Urinary bladder (tissue), 4 donors: ENCODE measurements around the gene LSP1. TPM values are rescaled to one million over a fixed set of nuclear protein-coding genes. Genes with fewer than 3 reads are reported as not detected.

ENCODE experiments used
- DNase-seq: peaks from one replicate; pipeline ENCODE4 v3.0.0-alpha.2; 2015; ENCODE audit errors: extremely low spot score
- H3K27ac ChIP-seq: one replicate; pipeline ENCODE4 v1.5.1; 2013; ENCODE audit warnings: low read depth, mild to moderate bottlenecking, moderate library complexity
- H3K36me3 ChIP-seq: one replicate; pipeline ENCODE4 v1.6.1; 2013; ENCODE audit warnings: mild to moderate bottlenecking, moderate library complexity; ENCODE audit not compliant: insufficient read depth
- H3K4me1 ChIP-seq: one replicate; pipeline ENCODE4 v1.6.1; 2013; ENCODE audit warnings: mild to moderate bottlenecking, moderate library complexity; ENCODE audit not compliant: insufficient read depth
- H3K4me3 ChIP-seq: one replicate; pipeline ENCODE4 v1.5.1; 2013; ENCODE audit warnings: low read depth, low read length
- WGBS: extraction: QIAGEN DNeasy Blood & Tissue Kit; methylation state at CpG from one replicate; pipeline ENCODE4 v1.1.7; 2013; 5-methylcytosine and 5-hydroxymethylcytosine counted together
- polyA plus RNA-seq: library from polyadenylated mRNA; stranded (reverse); fragments of 200-250 nt; gene quantifications from one replicate; pipeline ENCODE4 v1.2.3, GENCODE V29; 2013
- total RNA-seq: library from RNA; depleted of rRNA; stranded (reverse); fragments of >200 nt; gene quantifications from one replicate; pipeline ENCODE4 v1.2.3, GENCODE V29; 2014
- donor health status: healthy with polysubstance abuse.
- donor health status: healthy.

Gene LSP1
- total and polyA plus RNA-seq, 2 donors: 50.7 to 160 TPM

- no peak for DNase-seq
- Histone ChIP-seq H3K27ac (no peak overlapping the region), H3K36me3 (no peaks in the 10 kb centered on the region), H3K4me3 (no peak overlapping the region), H3K4me1 (no peaks in the 10 kb centered on the region)
- 89% methylated on average over 12 of the region's 12 CpGs for WGBS
Observed at GRCh38 chr11:1828542-1828941, 24.3 kb upstream of the LSP1 start.

DNA sequence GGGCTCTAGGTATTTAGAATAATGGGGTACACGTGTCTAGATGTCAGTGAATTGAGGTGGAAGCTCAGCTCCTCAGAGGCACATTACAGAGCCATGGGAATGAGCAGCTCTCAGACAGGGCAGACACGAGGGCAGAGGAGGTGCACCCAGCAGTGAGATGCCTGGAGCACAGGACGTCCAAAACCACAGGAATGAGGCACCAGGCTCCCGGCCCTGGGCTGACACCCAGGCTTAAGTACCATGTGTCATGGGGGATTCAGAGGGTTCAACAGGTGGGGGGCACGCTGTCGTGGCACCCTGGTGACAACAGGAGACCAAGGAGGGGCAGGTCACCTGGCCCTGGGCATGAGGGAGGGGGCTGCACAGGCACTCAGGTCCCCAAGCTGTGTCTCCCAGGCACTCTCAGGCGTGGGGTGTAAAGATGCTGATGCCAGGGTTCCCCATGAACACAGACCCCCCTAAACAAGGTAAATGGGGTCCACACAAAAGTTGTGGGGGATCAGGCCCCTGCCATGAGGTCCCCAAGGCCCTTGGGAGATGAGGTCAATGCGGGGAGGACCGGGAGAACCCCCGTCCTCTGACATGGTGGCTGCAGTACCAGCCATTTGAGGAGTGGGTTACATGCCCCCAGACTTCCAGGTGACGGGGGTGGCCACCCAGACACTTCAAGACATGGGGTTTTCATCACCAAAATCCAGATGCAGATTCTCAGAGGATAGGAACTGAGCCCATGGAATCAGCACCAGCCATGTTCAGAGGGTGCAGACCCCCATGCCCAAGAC is 23.7 kb upstream of the LSP1 start:
- no peak for DNase-seq
- Histone ChIP-seq H3K36me3 (no peaks in the 10 kb centered on the region), H3K4me1 (no peaks in the 10 kb centered on the region), H3K27ac (no peak overlapping the region), H3K4me3 (no peak overlapping the region)
- 80% methylated on average over 11 of the region's 11 CpGs for WGBS

- no peak for DNase-seq
- no peak overlapping the region for H3K27ac ChIP-seq
- 63% methylated on average over 6 of the region's 6 CpGs for WGBS
- no peaks in the 10 kb centered on the region for H3K4me1 ChIP-seq
- H3K4me3 ChIP-seq: no peak overlapping the region
- no peaks in the 10 kb centered on the region for H3K36me3 ChIP-seq
Observed at GRCh38 chr11:1830004-1830321, 22.9 kb upstream of the LSP1 start.

DNA sequence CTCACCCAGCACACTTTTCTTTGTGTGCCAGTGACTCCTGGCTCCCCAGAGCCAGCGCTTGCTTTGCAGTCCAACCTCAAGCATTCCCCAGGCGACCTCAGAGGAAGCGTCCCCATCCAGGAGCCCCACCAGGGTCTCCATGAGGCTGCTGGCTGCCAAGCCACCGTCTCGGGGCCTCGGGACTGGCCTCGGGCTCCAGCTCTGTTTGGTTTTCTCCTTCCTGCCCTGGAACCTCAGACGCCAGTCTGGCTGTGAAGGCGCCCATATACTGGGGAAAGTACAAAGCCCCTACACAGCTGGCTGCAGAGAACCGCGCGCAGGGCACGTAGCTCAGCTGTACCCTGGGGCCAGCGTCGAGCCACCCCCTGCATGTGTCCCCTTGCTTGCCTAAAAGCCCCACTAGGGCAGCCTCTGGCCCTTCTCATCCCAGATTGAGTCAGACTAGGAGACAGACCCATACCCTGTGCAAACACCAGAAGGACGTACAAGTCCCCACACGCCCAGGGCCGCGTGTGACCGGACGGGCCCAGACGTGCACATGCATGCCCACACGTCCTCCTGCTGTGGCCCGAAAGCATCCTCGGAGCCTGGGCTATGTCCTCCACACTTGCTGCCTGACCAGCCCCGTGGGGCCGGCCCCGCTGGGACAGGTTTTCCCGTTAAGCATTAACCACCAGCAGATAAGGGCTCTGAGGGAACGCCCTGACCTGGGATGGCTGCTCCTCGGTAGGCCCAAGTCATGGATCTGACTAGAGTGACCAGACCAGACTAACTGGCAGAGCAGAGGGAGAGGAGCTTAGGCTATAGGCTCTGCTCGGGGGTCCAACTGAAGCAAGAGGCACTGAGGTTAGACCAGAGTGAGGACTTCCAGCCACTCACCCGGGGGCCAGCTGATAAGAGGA is 22.3 kb upstream of the LSP1 start:
- no peak overlapping the region for H3K4me3 ChIP-seq
- no peaks in the 10 kb centered on the region for H3K36me3 ChIP-seq
- 68% methylated on average over 33 of the region's 33 CpGs for WGBS
- H3K4me1 ChIP-seq: no peaks in the 10 kb centered on the region
- peak; percentile 74 for DNase-seq
- H3K27ac ChIP-seq: peak overlapping the region; percentile 64

- no peak for DNase-seq
- H3K4me1 ChIP-seq: no peaks in the 10 kb centered on the region
Observed at GRCh38 chr11:1831338-1832210, 21.3 kb upstream of the LSP1 start.

GRCh38 chr11:1832211-1832919 is 20.5 kb upstream of the LSP1 start:
- 15% methylated on average over 40 of the region's 40 CpGs for WGBS
- H3K27ac ChIP-seq: peak overlapping the region; percentile 34
- H3K36me3 ChIP-seq: no peaks in the 10 kb centered on the region
- H3K4me1 ChIP-seq: no peaks in the 10 kb centered on the region
- no peak for DNase-seq
- no peak overlapping the region for H3K4me3 ChIP-seq

More at GRCh38 chr11:1831338-1832210, 21.3 kb upstream of the LSP1 start:
- Histone ChIP-seq H3K4me3 (no peak overlapping the region), H3K27ac (peak overlapping the region; percentile 34), H3K36me3 (no peaks in the 10 kb centered on the region)
- WGBS: 72% methylated on average over 26 of the region's 26 CpGs

- WGBS: 50% methylated on average over 17 of the region's 17 CpGs
- H3K4me3 ChIP-seq: no peak overlapping the region
- H3K4me1 ChIP-seq: no peaks in the 10 kb centered on the region
- H3K27ac ChIP-seq: no peak overlapping the region
- DNase-seq: no peak
- H3K36me3 ChIP-seq: no peaks in the 10 kb centered on the region
Observed at GRCh38 chr11:1832920-1833295, 20.0 kb upstream of the LSP1 start.

DNA sequence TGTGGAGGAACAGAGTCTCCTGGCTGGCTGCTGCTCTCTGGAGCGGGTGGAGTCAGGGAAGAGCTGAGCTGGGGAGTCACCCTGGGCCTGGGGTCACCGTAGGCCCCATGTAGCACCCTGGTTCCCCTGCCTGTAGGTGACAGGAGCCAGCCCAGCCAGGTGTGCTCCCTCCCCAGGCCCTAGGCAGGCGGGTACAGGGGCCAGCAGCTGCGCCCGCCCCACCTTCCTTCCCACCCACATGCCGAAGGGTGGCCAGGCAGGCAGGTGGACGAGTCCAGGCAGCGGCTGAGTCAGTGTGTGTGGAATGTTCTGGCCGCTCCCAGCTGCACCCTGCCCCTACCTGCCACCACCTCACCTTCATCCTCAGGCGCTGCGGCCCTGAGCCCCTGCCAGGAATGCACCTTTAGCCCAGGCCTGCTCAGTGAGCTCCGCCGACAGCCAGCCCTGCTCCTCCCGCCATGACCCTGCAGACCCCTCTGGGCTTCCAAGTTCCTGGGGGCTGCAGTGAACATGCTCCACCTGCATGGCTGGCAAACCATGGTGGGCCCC is 18.7 kb upstream of the LSP1 start:
- 85% methylated on average over 14 of the region's 14 CpGs for WGBS
- Histone ChIP-seq H3K4me1 (no peaks in the 10 kb centered on the region), H3K27ac (peak overlapping the region; percentile 81), H3K36me3 (no peaks in the 10 kb centered on the region), H3K4me3 (no peak overlapping the region)
- DNase-seq: no peak

DNA sequence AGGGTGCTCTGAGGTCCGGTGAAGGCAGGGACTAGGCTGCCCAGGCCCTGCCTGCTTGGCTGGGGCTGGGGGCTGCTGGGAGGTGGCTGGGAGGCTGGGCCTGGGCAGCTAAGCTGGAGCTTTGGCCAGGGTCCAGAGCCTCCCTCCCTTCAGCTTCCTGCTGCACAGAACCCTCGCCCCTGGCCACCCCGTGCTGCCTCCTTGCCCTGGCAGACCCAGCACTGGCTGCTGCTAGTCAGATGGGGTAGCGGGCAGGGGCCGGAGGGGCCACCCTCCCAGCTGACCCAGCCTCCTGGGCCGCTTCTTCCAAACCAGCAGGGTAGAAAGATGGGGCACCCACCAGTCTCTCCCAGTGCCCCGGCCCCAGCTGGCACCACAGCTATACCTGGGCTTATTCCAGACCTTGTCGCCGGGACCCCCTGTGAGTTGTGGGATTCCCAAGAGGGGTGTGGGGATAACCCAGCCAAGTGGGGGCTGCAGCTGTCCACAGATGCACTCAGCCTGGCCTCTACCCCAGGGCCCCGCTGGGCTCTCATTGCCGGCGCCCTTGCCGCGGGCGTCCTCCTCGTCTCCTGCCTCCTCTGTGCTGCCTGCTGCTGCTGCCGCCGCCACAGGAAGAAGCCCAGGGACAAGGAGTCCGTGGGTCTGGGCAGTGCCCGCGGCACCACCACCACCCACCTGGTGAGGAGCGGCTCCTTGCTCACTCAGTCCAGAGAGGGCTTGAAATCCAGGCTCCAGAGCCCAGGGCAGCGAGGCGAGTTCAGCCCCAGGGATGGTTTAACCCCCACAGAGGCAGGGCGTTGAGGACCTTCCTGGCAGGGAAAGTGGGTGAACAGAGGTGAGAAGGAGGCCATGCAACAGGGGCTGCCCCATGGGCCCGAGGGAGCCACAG is 17.9 kb upstream of the LSP1 start, which contains the start of gene SYT8:
Gene SYT8, plus strand, starts transcription at position 212 of the 892 bp plus-strand sequence. Its CDS starts 116 bp downstream, at position 328.
- peak within 1 kb of the TSS; percentile 81 for H3K27ac ChIP-seq
- no peaks in the 10 kb centered on the region for H3K36me3 ChIP-seq
- H3K4me3 ChIP-seq: no peak within 1 kb of the TSS
- no peaks in the 10 kb centered on the region for H3K4me1 ChIP-seq
- DNase-seq: no peak
- WGBS: 84% methylated on average over 26 of the region's 26 CpGs

- Histone ChIP-seq H3K4me1 (no peaks in the 10 kb centered on the region), H3K4me3 (no peak overlapping the region), H3K36me3 (no peaks in the 10 kb centered on the region), H3K27ac (peak overlapping the region; percentile 64)
- DNase-seq: no peak
- WGBS: 92% methylated on average over 12 of the region's 12 CpGs
Observed at GRCh38 chr11:1835671-1836010, 17.2 kb upstream of the LSP1 start.

GRCh38 chr11:1836011-1836945 is 16.6 kb upstream of the LSP1 start:
- 90% methylated on average over 43 of the region's 43 CpGs for WGBS
- no peaks in the 10 kb centered on the region for H3K36me3 ChIP-seq
- H3K4me1 ChIP-seq: no peaks in the 10 kb centered on the region
- H3K27ac ChIP-seq: no peak overlapping the region
- DNase-seq: no peak
- no peak overlapping the region for H3K4me3 ChIP-seq
